BE2C (cell line): ENCODE results near the gene CNIH2.

Experiments used
- DNase-seq: peaks from one replicate; pipeline ENCODE4 v3.0.0-alpha.2; 2020
- H3K27me3 ChIP-seq: fragments of 250-450 bp; sonication (Bioruptor Pico); 2 replicates; pipeline ENCODE4 v1.5.1; 2020; ENCODE audit warnings: mild to moderate bottlenecking
- H3K36me3 ChIP-seq: fragments of 250-450 bp; sonication (Bioruptor Pico); 2 replicates; pipeline ENCODE4 v1.5.1; 2020; ENCODE audit warnings: mild to moderate bottlenecking
- H3K4me1 ChIP-seq: fragments of 250-450 bp; sonication (Bioruptor Pico); 2 replicates; pipeline ENCODE4 v1.5.1; 2020
- H3K4me3 ChIP-seq: 2 replicates; pipeline ENCODE4 v1.5.1; 2011; ENCODE audit warnings: low read depth, low read length
- H3K9me3 ChIP-seq: fragments of 250-450 bp; sonication (Bioruptor Pico); 2 replicates; pipeline ENCODE4 v1.5.1; 2020
- TF ChIP-seq, protein P1 (sequence below): IDR thresholded peaks from 2 replicates; pipeline ENCODE4 v1.5.1; 2012; ENCODE audit warnings: mild to moderate bottlenecking, low read depth, low read length

Gene CNIH2

DNA sequence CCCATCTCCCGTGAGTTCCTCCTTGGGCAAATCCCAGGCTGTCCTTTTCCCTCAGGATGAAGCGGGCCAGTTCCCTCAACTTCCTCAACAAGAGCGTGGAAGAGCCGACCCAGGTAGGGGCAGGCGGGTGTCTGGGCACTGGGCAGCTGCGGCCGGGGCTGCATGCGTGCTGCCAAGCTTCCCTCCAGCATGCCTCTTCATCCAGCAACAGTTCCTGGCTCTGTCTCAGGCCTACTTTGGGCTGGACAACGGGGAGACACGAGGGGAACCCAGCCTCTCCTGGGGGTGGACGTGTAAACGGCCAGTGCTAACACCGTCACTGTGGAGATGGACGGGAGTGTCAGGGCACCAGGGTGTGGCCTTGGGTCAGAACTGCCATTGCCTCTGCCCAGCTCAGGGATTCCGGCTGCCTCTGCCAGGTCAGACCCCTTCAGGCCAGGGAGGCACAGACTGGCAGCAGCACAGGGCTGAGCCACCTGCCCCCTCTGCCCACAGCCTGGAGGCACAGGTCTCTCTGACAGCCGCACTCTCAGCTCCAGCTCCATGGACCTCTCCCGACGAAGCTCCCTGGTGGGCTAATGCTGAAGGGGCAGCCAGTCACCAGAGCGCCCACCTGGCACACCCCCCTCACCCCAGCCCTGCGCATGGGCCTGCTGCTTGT lies 11.5 kb upstream of the CNIH2 start:
- Histone ChIP-seq H3K9me3 (no peaks in the 10 kb centered on the region), H3K27me3 (no peaks in the 10 kb centered on the region), H3K4me3 (peak overlapping the region; percentile 97), H3K4me1 (no peaks in the 10 kb centered on the region; the same call in 1 of the 2 replicates), H3K36me3 (peaks cover 11% of the 10 kb centered on the region; the same call in 1 of the 2 replicates)
- no peak for DNase-seq
- TF ChIP-seq, protein P1, sequence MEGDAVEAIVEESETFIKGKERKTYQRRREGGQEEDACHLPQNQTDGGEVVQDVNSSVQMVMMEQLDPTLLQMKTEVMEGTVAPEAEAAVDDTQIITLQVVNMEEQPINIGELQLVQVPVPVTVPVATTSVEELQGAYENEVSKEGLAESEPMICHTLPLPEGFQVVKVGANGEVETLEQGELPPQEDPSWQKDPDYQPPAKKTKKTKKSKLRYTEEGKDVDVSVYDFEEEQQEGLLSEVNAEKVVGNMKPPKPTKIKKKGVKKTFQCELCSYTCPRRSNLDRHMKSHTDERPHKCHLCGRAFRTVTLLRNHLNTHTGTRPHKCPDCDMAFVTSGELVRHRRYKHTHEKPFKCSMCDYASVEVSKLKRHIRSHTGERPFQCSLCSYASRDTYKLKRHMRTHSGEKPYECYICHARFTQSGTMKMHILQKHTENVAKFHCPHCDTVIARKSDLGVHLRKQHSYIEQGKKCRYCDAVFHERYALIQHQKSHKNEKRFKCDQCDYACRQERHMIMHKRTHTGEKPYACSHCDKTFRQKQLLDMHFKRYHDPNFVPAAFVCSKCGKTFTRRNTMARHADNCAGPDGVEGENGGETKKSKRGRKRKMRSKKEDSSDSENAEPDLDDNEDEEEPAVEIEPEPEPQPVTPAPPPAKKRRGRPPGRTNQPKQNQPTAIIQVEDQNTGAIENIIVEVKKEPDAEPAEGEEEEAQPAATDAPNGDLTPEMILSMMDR: no peak

DNA sequence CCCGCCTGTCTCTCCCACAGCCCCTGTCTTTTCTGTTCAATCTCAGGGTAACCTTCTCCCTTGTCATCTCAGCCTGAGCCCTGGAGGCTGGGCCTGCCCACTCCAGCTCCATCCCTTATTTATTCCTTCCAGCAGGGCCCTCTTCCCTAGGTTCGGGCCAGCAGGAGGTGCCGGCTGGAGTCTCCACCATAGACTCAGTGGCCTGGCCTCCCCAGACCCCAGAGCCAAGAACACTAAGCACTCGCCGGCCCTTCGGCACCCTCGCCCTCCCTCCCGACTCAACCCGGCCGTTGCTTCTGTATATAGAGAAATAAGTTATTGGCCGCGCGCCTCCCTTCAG lies 11.0 kb upstream of the CNIH2 start:
- TF ChIP-seq, protein P1: no peak
- DNase-seq: no peak
- Histone ChIP-seq H3K9me3 (no peaks in the 10 kb centered on the region), H3K36me3 (peaks cover 15% of the 10 kb centered on the region), H3K27me3 (no peaks in the 10 kb centered on the region), H3K4me3 (peak overlapping the region; percentile 97), H3K4me1 (no peaks in the 10 kb centered on the region; the same call in 1 of the 2 replicates)

DNA sequence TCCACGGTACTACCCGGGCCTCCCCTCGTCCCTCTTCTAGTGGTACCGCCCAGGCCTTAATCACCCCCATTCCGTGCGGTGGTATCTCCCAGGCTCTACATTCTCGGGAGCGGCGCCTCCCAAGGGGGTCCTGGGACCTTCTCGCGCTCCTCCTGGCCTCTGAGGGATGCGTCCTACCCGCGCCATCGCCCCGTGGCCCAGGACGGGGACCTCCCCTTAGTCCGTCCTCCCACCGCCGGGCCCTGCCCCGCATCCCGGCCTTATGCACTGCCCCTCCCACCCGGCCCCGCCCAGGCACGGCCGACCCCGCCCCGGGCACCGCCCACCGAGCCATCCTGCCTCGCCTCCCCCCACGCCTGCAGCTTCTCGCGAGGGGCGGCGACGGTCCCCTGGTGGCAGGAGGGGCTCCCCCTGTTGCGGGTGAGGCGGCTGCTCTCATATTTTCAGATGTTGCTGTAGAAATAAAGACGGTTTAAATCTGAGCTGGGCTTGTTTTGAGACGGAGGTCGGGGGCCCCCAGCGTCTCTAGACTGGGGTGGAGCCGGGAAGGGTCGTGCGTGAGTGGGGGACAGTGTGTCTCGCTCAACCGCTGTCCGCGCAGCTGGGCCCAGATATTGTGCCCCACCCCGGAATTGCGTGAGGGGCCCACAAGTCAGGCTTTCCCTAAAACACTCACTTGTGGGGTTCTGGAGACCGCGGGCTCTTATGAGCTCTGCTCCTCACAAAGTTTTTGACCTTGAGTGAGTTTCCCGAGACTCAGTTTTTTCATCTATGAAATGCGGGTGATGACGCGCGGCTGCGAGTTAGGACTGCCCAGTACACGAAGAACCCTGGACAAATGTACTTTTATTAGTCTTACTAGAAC lies 10.4 kb upstream of the CNIH2 start:
- Histone ChIP-seq H3K4me3 (peak overlapping the region; percentile 97), H3K4me1 (no peaks in the 10 kb centered on the region; the same call in 1 of the 2 replicates), H3K36me3 (peaks cover 17% of the 10 kb centered on the region), H3K9me3 (no peaks in the 10 kb centered on the region), H3K27me3 (no peaks in the 10 kb centered on the region)
- TF ChIP-seq, protein P1: peak; percentile 29
- DNase-seq: peak; percentile 96

DNA sequence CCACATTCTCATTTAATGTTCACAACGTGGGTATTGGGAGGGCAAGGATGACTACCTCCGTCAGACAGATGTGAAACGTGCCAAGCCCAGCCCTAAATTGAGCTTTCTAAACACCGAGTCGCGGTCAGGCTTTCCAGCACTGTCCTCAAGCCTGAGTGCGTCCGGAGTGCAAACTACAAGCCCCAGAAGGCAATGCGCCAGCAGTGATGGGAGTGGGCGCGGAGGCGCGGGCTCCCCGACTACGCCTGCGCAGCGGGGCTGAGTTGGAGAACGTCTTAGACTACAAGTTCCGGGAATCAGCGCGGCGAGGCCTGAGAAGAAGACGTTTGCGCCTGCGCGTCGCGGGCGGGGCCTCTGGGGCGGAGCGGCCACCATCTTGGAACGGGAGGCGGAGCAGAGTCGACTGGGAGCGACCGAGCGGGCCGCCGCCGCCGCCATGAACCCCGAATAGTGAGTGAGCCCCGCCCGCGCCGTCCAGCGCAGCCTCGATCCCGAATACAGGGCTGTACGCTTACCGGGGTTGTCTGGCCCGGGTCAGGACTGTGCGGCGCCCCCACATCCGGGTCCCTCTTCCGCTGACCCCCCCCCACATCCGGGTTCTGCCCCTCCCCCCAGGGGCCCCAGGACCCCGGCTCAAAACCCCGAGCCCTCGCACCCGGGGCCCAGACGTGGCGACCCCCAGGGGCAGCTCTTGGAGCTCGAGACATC lies 9.6 kb upstream of the CNIH2 start, which contains the start of gene RAB1B:
TSS of gene RAB1B (plus strand) at position 396 of the 708 bp plus-strand sequence. CDS start at position 437, 41 bp downstream.
- DNase-seq: peak; percentile 100
- H3K27me3 ChIP-seq: no peaks in the 10 kb centered on the region
- peak within 1 kb of the TSS; percentile 97 for H3K4me3 ChIP-seq
- H3K4me1 ChIP-seq: no peaks in the 10 kb centered on the region; the same call in 1 of the 2 replicates
- TF ChIP-seq, protein P1: no peak
- no peaks in the 10 kb centered on the region for H3K9me3 ChIP-seq
- H3K36me3 ChIP-seq: peaks cover 24% of the 10 kb centered on the region

DNA sequence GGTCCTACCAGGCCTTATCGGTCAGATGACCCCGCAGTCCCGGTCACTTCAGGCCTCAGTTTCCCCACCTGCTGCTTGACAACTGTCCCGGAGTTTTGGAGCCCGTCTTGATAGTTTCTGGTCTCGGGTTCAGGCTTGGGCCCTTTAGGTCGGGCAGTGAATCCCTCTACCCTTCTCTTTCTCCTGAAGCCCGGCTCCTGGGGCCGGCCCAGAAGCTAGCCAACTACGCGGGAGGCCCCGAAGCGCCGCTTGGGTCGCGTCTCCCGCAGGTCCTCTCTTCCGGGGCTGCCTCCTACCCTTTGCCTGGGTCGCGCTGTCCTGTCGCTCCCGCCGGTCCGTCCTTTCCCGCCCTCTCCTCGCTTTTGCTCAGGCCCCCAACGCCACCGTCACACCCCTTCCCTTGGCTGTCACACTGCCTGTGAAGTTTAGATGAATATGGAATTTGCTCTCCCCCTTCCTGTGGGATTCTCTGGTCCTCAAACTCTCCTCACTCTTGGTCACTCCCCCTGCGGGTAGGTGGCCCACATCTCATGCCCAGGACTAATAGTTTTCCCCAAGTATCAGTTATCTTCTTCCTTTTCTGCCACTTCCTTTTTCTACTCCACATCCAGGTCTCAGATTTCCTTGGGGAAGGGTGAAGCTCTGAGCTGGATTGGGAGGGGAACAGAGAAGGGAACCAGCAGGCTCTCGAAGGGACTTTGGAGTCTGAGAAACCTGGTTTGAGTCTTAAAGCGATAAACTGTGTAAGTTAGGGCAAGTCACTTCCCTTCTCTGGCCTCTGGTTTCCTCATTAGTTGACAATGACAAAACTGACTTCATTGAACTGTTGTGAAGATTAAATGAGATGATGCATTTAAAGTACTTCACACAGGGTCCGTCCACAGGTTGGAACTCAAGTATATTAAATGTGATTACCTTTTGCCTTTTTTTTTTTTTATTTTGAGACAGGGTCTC lies 8.7 kb upstream of the CNIH2 start:
- Histone ChIP-seq H3K27me3 (no peaks in the 10 kb centered on the region), H3K36me3 (peaks cover 33% of the 10 kb centered on the region), H3K9me3 (no peaks in the 10 kb centered on the region), H3K4me3 (peak overlapping the region; percentile 97), H3K4me1 (no peaks in the 10 kb centered on the region; the same call in 1 of the 2 replicates)
- TF ChIP-seq, protein P1: 0 out of 2 replicates have a peak, but pooled peaks have one; percentile 25
- DNase-seq: no peak
